ENCODE data around the gene SRGAP2C. TPM values are rescaled to one million over a fixed set of nuclear protein-coding genes. Genes with fewer than 3 reads are reported as not detected.
"Not testable (repeated sequence)": the region's sequence is repeated elsewhere in the genome, so short reads cannot be mapped to it uniquely, and the experiment has no call there.

SRGAP2C gene
- total RNA-seq, 1 donor from 2014 or later: 31.9 TPM

DNA sequence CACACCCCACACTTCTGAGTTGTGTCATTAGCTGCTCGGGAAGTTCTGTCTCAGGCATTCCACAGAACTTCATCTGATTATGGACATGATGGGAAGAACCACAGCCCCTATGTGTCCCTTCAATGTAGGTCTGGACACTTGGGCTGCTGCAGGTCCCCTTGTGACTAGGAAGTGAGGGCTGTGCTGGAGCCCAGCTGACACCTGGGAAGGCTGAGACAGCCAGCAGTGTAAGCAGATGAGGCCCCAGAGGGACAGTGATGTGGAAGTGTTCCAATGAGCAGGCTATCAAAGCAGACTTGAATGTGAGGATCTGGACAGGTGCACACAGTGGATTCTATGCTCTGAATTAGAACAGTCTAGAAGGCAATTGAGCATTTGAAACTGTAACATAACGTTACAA is 239.2 kb downstream of the SRGAP2C start:
- DNase-seq: peak; percentile 5

DNA sequence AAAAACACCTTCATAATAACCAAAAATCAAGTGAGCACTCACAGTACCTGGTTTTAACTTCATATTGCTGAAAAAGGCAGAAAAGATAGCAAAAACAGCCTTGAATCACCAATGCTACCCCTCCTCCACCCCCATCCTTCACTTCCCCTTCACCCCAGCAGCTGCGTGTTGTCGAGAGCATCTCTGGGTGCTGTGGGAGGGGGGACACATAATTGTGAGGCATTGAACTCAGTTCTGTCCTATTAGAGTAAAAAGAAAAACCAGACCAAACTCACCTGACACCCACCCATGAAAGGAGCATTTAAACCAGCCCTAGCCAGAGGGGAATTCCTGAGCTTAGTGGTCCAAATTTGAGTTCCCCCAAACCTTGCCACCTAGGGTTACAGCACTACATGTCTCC is 248.7 kb downstream of the SRGAP2C start:
- DNase-seq: not testable (repeated sequence)

DNA sequence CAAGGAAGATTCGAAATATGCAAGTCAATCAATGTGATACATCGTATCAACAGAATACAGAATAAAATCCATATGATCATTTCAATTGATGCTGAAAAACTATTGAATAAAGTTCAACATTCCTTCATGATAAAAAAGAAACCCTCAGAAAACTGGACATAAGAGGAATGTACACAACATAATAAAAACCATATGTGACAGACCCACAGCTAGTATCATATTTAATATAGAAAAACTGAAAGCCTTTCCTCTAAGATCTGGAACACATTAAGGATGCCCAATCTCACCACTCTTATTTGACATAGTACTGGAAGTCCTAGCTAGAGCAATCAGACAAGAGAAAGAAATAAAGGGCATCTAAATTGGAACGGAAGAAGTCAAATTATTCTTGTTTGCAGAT is 254.1 kb downstream of the SRGAP2C start:
- DNase-seq: not testable (repeated sequence)

DNA sequence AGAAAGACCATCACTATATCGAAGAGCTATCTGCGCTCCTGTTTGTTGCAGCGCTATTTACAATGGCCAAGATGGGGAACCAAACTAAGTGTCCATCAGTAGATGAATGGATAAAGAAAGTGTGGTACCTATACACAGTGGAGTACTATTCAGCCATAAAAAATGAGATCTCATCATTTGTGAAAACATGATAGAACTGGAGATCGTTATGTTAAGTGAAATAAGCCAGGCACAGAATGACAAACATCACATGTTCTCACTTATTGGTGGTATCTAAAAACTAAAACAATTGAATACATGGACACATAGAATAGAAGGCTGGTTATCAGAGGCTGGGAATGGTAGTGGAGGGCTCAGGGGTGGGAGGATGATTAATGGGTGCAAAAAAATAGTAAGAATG is 256.2 kb downstream of the SRGAP2C start:
- DNase-seq: no peak

Small RNAs within 50 kb of the gene (small RNA-seq; reads per million reads assigned to genes)
- gene AC243994.1 (ENCODE audit: low replicate concordance): not detected

Other genes starting within 250 kb of the SRGAP2C start
- 1.5 TPM for gene FAM72B, start 635 bp upstream of the SRGAP2C start, total RNA-seq

All from tongue (tissue), 3 donors.